Measurements from ENCODE around the gene MCF2L. TPM values are rescaled to one million over a fixed set of nuclear protein-coding genes. Genes with fewer than 3 reads are reported as not detected.
"Not testable (repeated sequence)": the region's sequence is repeated elsewhere in the genome, so short reads cannot be mapped to it uniquely, and the experiment has no call there.

The MCF2L gene
- total RNA-seq, 1 donor from 2014 or later, result 69.7 TPM

- no peaks in the 10 kb centered on the region for H3K36me3 ChIP-seq
- DNase-seq (peak; percentile 31), ATAC-seq (no peak)
- H3K4me1 ChIP-seq, result no peaks in the 10 kb centered on the region
- no peak for TF ChIP-seq CTCF (IDR thresholded peaks at IDR 0.05)
- H3K9me3 ChIP-seq, result no peaks in the 10 kb centered on the region
- H3K4me3 ChIP-seq, result no peak overlapping the region
- intact Hi-C loops (cut with DNase I), result no loop called here
- no peaks in the 10 kb centered on the region for H3K27me3 ChIP-seq
- H3K27ac ChIP-seq, result no peak overlapping the region
These were observed 110.1 kb downstream of the MCF2L start for GRCh38 chr13:113078902-113079780.

- H3K4me1 ChIP-seq; H3K27me3 ChIP-seq; DNase-seq; H3K36me3 ChIP-seq; ATAC-seq; H3K9me3 ChIP-seq; intact Hi-C loops (cut with DNase I); H3K27ac ChIP-seq; H3K4me3 ChIP-seq: not testable (repeated sequence)
These were observed 110.7 kb downstream of the MCF2L start for GRCh38 chr13:113079781-113080080.

GRCh38 chr13:113080361-113080831 lies 111.4 kb downstream of the MCF2L start:
- no peaks in the 10 kb centered on the region for H3K36me3 ChIP-seq
- intact Hi-C loops (cut with DNase I), result no loop called here

GRCh38 chr13:113080901-113081521 lies 112.0 kb downstream of the MCF2L start:
- Histone ChIP-seq H3K9me3 (no peaks in the 10 kb centered on the region), H3K27me3 (no peaks in the 10 kb centered on the region), H3K4me1 (no peaks in the 10 kb centered on the region), H3K27ac (no peak overlapping the region), H3K4me3 (no peak overlapping the region), H3K36me3 (no peaks in the 10 kb centered on the region)
- no peak for TF ChIP-seq CTCF (IDR thresholded peaks at IDR 0.05)
- intact Hi-C loops (cut with DNase I), result no loop called here
- ATAC-seq (no peak), DNase-seq (no peak)

More at GRCh38 chr13:113080361-113080831, 111.4 kb downstream of the MCF2L start:
- TF ChIP-seq CTCF (IDR thresholded peaks at IDR 0.05), result no peak
- Histone ChIP-seq H3K4me1 (no peaks in the 10 kb centered on the region), H3K27ac (no peak overlapping the region), H3K27me3 (no peaks in the 10 kb centered on the region), H3K9me3 (no peaks in the 10 kb centered on the region), H3K4me3 (no peak overlapping the region)
- no peak for DNase-seq
- ATAC-seq, result no peak

- intact Hi-C loops (cut with DNase I), result no loop called here
- ATAC-seq, result no peak
- TF ChIP-seq CTCF (IDR thresholded peaks at IDR 0.05), result no peak
- H3K27me3 ChIP-seq, result no peaks in the 10 kb centered on the region
- DNase-seq, result no peak
- no peak overlapping the region for H3K4me3 ChIP-seq
- H3K36me3 ChIP-seq, result no peaks in the 10 kb centered on the region
- H3K27ac ChIP-seq, result no peak overlapping the region
- no peaks in the 10 kb centered on the region for H3K4me1 ChIP-seq
- no peaks in the 10 kb centered on the region for H3K9me3 ChIP-seq
These were observed 113.4 kb downstream of the MCF2L start for GRCh38 chr13:113082198-113083021.

GRCh38 chr13:113083022-113083373 lies 114.0 kb downstream of the MCF2L start:
- TF ChIP-seq CTCF (IDR thresholded peaks at IDR 0.05), result no peak
- H3K27ac ChIP-seq, result no peak overlapping the region
- H3K36me3 ChIP-seq, result no peaks in the 10 kb centered on the region
- intact Hi-C loops (cut with DNase I), result no loop called here
- no peak for DNase-seq
- no peaks in the 10 kb centered on the region for H3K27me3 ChIP-seq
- no peaks in the 10 kb centered on the region for H3K4me1 ChIP-seq
- no peaks in the 10 kb centered on the region for H3K9me3 ChIP-seq
- no peak for ATAC-seq
- no peak overlapping the region for H3K4me3 ChIP-seq
